Left lung (tissue), 14 donors: ENCODE results near the gene COG3. TPM values are rescaled to one million over a fixed set of nuclear protein-coding genes. Genes with fewer than 3 reads are reported as not detected.
A peak's percentile ranks its signal among the peaks of the same experiment; 100 is the strongest.

Experiments
- ATAC-seq: fragments of 200-7000 bp; cut with Tn5 transposase; one replicate; pipeline ENCODE4 v1.9.1; 2020; ENCODE audit warnings: moderate library complexity
- DNase-seq, 4 donors: peaks; one replicate each; pipeline ENCODE4 v3.0.0-alpha.2; 2013 to 2020
- H3K27ac ChIP-seq, 2 donors: fragments of 200-600 bp; sonication (generic) in 1 of 2; one replicate each; pipeline versions ENCODE4 v1.5.0 to v1.8.0; 2020 to 2021
- H3K27me3 ChIP-seq, 2 donors: fragments of 200-600 bp; sonication (generic) in 1 of 2; one replicate each; pipeline versions ENCODE4 v1.5.0 to v1.8.0; 2020 to 2021
- H3K36me3 ChIP-seq, 2 donors: fragments of 200-600 bp; sonication (generic) in 1 of 2; one replicate each; pipeline versions ENCODE4 v1.5.0 to v1.8.0; 2020 to 2021
- H3K4me1 ChIP-seq, 2 donors: fragments of 200-600 bp; one replicate each; pipeline ENCODE4 v1.8.0; 2021
- H3K4me3 ChIP-seq, 2 donors: fragments of 200-600 bp; sonication (generic) in 1 of 2; one replicate each; pipeline versions ENCODE4 v1.5.0 to v1.8.0; 2020 to 2021; ENCODE audit warnings: mild to moderate bottlenecking in 1 of 2
- H3K9me3 ChIP-seq, 2 donors: fragments of 200-600 bp; sonication (generic) in 1 of 2; one replicate each; pipeline versions ENCODE4 v1.5.0 to v1.8.0; 2020 to 2021
- intact Hi-C, 2 donors: fragments of 100-400 bp; cut with DNase I; formaldehyde crosslinking; loops; one replicate each; pipeline versions ENCODE4 v1.11.2 to v1.14.2; 2022
- long read RNA-seq, 12 donors: library from polyadenylated mRNA in 2 of 12; unstranded in 2 of 12; transcript quantifications; one replicate each; pipeline ENCODE4 v2.0.0 and lab custom pipeline, GENCODE V29; 2019 to 2026
- polyA plus RNA-seq, 6 donors: library from polyadenylated mRNA; unstranded; fragments of 120-200 nt; gene quantifications; one replicate each; pipeline ENCODE4 v1.2.1, GENCODE V29; 2013; ENCODE audit not compliant: insufficient read length in 6 of 6
- total RNA-seq, 2 donors: library from RNA; stranded (reverse); fragmentation: NEBNext Ultra II Directional; extraction: Animal tissue kit (Norgen Biotek cat#: 25700); gene quantifications; one replicate each; pipeline ENCODE4 v1.2.1, GENCODE V29; 2021
- TF ChIP-seq, protein P1 (sequence below), 2 donors: fragments of 200-600 bp; sonication (generic) in 1 of 2; IDR thresholded peaks; one replicate each; pipeline versions ENCODE4 v1.5.0 to v1.8.0; 2021; ENCODE audit warnings: antibody characterized with exemption in 2 of 2
- donor health status: DM: no; HTN: yes; CAD: no.
- donor health status: DM: no; HTN: no; CAD: no.

The COG3 gene, protein sequence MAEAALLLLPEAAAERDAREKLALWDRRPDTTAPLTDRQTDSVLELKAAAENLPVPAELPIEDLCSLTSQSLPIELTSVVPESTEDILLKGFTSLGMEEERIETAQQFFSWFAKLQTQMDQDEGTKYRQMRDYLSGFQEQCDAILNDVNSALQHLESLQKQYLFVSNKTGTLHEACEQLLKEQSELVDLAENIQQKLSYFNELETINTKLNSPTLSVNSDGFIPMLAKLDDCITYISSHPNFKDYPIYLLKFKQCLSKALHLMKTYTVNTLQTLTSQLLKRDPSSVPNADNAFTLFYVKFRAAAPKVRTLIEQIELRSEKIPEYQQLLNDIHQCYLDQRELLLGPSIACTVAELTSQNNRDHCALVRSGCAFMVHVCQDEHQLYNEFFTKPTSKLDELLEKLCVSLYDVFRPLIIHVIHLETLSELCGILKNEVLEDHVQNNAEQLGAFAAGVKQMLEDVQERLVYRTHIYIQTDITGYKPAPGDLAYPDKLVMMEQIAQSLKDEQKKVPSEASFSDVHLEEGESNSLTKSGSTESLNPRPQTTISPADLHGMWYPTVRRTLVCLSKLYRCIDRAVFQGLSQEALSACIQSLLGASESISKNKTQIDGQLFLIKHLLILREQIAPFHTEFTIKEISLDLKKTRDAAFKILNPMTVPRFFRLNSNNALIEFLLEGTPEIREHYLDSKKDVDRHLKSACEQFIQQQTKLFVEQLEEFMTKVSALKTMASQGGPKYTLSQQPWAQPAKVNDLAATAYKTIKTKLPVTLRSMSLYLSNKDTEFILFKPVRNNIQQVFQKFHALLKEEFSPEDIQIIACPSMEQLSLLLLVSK
- 10 to 100 TPM; 20.6 to 25.4 TPM for total RNA-seq
- 10 to 100 TPM; 31.3 to 37.8 (median 37.2) TPM for polyA plus RNA-seq
- long read RNA-seq, donor 1, full-length matches to known transcripts = 2 of 2 reads
- long read RNA-seq, donor 1, partial matches to known transcripts = 0 of 2 reads
- long read RNA-seq, donor 1, other reads (novel, unspliced or antisense) = 0 of 2 reads
- long read RNA-seq, donor 2, full-length matches to known transcripts = 5 of 5 reads
- long read RNA-seq, donor 2, partial matches to known transcripts = 0 of 5 reads
- long read RNA-seq, donor 2, other reads (novel, unspliced or antisense) = 0 of 5 reads
- long read RNA-seq, donor 3, partial matches to known transcripts = 0 of 2 reads
- long read RNA-seq, donor 3, other reads (novel, unspliced or antisense) = 0 of 2 reads
- long read RNA-seq, donor 4, partial matches to known transcripts = 1 of 3 reads
- long read RNA-seq, donor 4, other reads (novel, unspliced or antisense) = 0 of 3 reads
- long read RNA-seq, donor 5, full-length matches to known transcripts = 4 of 4 reads
- long read RNA-seq, donor 5, partial matches to known transcripts = 0 of 4 reads
- long read RNA-seq, donor 5, other reads (novel, unspliced or antisense) = 0 of 4 reads
- long read RNA-seq, donor 6, full-length matches to known transcripts = 5 of 5 reads
- long read RNA-seq, donor 6, partial matches to known transcripts = 0 of 5 reads
- long read RNA-seq, donor 6, other reads (novel, unspliced or antisense) = 0 of 5 reads
- long read RNA-seq, donor 7, partial matches to known transcripts = 0 of 3 reads
- long read RNA-seq, donor 7, other reads (novel, unspliced or antisense) = 0 of 3 reads
- long read RNA-seq, donor 8, full-length matches to known transcripts = 1 of 1 reads
- long read RNA-seq, donor 8, partial matches to known transcripts = 0 of 1 reads
- long read RNA-seq, donor 8, other reads (novel, unspliced or antisense) = 0 of 1 reads
- long read RNA-seq, donor 9 = 0 reads
- long read RNA-seq, donor 10, partial matches to known transcripts = 1 of 3 reads
- long read RNA-seq, donor 10, other reads (novel, unspliced or antisense) = 0 of 3 reads
- long read RNA-seq, donor 11, full-length matches to known transcripts = 4 of 4 reads
- long read RNA-seq, donor 11, partial matches to known transcripts = 0 of 4 reads
- long read RNA-seq, donor 11, other reads (novel, unspliced or antisense) = 0 of 4 reads
- long read RNA-seq, donor 12, full-length matches to known transcripts = 3 of 3 reads
- long read RNA-seq, donor 12, partial matches to known transcripts = 0 of 3 reads
- long read RNA-seq, donor 12, other reads (novel, unspliced or antisense) = 0 of 3 reads

DNA sequence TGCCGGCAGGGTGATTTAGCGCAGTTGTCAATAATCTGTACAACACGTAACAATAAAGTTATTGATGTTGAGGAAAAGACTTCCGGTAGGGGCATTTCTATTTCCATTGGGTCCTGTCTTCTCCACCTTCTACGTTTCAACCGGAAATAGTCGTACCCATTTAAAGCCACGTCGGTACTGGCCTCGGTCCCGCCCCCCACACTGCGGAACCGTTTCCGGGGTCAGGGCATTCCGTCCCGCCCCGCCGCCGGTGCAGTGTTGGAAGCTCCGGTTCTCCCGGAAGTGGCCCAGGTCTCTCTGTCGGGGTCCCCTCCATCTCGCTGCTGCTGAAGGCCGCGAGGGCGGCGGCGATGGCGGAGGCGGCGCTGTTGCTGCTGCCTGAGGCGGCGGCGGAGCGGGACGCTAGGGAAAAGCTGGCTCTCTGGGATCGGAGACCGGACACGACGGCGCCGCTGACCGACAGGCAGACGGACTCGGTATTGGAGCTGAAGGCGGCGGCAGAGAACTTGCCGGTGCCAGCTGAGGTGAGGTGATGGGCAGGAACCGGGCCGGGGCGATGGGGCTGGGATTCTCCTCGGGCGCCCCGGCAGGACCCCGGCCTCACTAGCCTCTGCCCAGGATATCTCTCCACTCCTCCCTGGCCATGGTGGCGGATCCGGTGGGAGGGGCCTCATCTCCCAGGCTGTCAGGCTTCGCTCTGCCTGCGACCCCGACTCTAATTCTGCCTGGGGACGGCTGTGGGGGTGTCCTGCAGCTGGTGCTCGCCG lies at the start of gene COG3:
TSS of gene COG3 (plus strand) at position 253 of the 767 bp plus-strand sequence. CDS start at position 351, 98 bp downstream.
- ATAC-seq = peak; percentile 98
- Histone ChIP-seq H3K27me3 (peaks cover 0 to 3% of the 10 kb centered on the region in 2 donors), H3K27ac (peak within 1 kb of the TSS; percentile 90 to 96), H3K4me1 (peaks cover 18 to 47% of the 10 kb centered on the region in 2 donors), H3K4me3 (peak within 1 kb of the TSS; percentile 98 to 100), H3K36me3 (no peaks in the 10 kb centered on the region), H3K9me3 (no peaks in the 10 kb centered on the region)
- DNase-seq = peak; percentile 93 to 96 (median 95)
- TF ChIP-seq, protein P1, sequence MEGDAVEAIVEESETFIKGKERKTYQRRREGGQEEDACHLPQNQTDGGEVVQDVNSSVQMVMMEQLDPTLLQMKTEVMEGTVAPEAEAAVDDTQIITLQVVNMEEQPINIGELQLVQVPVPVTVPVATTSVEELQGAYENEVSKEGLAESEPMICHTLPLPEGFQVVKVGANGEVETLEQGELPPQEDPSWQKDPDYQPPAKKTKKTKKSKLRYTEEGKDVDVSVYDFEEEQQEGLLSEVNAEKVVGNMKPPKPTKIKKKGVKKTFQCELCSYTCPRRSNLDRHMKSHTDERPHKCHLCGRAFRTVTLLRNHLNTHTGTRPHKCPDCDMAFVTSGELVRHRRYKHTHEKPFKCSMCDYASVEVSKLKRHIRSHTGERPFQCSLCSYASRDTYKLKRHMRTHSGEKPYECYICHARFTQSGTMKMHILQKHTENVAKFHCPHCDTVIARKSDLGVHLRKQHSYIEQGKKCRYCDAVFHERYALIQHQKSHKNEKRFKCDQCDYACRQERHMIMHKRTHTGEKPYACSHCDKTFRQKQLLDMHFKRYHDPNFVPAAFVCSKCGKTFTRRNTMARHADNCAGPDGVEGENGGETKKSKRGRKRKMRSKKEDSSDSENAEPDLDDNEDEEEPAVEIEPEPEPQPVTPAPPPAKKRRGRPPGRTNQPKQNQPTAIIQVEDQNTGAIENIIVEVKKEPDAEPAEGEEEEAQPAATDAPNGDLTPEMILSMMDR (IDR thresholded peaks at IDR 0.05) = peak in 1 of 2 donors; percentile 19
- intact Hi-C loops = no loop called here

DNA sequence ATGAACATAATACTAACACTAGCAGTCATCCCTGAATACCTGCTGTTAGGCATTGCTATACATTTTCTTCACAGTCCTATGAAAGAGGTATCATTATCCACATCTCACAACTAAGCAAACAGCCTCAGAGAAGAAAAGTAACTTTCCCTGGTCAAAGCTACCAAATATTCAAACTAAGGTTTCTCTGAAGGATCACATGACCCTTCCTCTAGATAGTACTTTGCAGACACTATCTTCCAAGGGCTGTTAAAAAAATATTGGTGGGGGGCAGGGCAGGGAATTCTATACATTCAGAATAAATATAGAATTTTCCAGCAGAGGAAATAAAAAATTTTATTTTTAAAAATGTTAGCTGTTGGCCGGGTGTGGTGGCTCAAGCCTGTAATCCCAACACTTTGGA lies 49.6 kb upstream of the COG3 start:
- DNase-seq (no peak), ATAC-seq (no peak)
- H3K27me3 ChIP-seq = no peaks in the 10 kb centered on the region
- intact Hi-C loops = no loop called here
- peaks cover 0 to 9% of the 10 kb centered on the region in 2 donors for H3K36me3 ChIP-seq
- H3K4me3 ChIP-seq = peak overlapping the region in 1 of 2 donors; percentile 33
- H3K4me1 ChIP-seq = peaks cover 13 to 41% of the 10 kb centered on the region in 2 donors
- no peaks in the 10 kb centered on the region for H3K9me3 ChIP-seq
- peak overlapping the region; percentile 59 to 89 for H3K27ac ChIP-seq
- TF ChIP-seq, protein P1 (IDR thresholded peaks at IDR 0.05) = no peak

DNA sequence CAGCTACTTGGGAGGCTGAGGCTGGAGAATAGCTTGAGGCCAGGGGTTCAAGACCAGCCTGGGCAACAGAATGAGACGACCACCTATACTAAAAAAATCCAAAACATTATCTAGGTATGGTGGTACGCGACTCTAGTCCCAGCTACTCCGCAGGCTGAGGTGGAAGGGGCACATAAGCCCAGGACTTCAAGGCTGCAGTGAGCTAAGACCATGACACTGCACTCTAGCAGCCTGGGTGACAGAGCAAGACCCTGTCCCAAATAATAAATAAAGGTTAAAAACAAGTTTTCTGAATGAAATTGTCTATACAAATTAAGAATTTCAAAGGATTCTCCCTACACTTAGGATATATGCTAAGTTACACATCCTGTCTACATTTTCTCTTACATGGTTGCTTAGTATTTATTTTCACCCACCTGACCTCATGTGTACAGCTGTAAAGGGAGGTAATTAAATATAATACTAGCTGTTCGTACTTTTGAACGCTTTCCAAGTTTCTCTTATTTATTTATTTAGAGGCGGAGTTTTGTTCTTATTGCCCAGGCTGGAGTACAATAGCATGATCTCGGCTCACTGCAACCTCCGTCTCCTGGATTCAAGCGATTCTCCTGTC lies 48.1 kb upstream of the COG3 start:
- ATAC-seq = no peak
- DNase-seq = no peak
- intact Hi-C loops = no loop called here

More for the DNA sequence above, 48.1 kb upstream of the COG3 start:
- H3K27me3 ChIP-seq = no peaks in the 10 kb centered on the region
- H3K36me3 ChIP-seq = no peaks in the 10 kb centered on the region
- H3K4me1 ChIP-seq = peaks cover 13 to 41% of the 10 kb centered on the region in 2 donors
- H3K27ac ChIP-seq = peak overlapping the region; percentile 94
- TF ChIP-seq, protein P1 (IDR thresholded peaks at IDR 0.05) = no peak
- peak overlapping the region; percentile 61 to 88 for H3K4me3 ChIP-seq
- no peaks in the 10 kb centered on the region for H3K9me3 ChIP-seq
